22Rv1 (cell line): ENCODE data around the gene ZBTB9.

Source experiments
- H3K27ac ChIP-seq: fragments of 450-650 bp; 2 replicates; pipeline ENCODE4 v1.5.1; 2017
- ZFX ChIP-seq: fragments of 450-650 bp; IDR thresholded peaks from 2 replicates; pipeline ENCODE4 v1.6.1; 2017; ENCODE audit warnings: antibody characterized with exemption, borderline replicate concordance
- TF ChIP-seq, protein P1 (sequence below): fragments of 450-650 bp; IDR thresholded peaks from 2 replicates; pipeline ENCODE4 v1.5.1; 2017; ENCODE audit warnings: mild to moderate bottlenecking

Gene ZBTB9

DNA sequence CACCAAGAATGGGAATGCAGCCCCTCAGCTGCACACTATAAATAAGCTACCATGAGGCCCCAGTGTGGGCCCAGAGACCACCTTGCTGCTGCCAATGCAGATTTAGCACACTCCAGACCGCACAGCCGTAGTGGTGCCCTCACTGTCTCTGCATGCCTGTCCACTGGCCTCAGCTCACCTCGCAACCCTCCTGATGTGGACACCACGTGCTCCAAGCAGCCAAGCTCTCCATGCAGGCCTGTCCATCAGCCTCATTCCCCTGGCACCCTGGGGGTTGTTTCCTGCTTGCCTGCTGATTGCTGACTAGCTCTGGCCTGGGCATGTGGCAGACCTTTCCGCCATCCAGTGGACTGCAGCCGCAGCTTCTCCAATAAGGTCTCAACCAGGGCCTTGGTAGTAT is 36.2 kb downstream of the ZBTB9 start:
- no peak overlapping the region for H3K27ac ChIP-seq
- TF ChIP-seq, protein P1, sequence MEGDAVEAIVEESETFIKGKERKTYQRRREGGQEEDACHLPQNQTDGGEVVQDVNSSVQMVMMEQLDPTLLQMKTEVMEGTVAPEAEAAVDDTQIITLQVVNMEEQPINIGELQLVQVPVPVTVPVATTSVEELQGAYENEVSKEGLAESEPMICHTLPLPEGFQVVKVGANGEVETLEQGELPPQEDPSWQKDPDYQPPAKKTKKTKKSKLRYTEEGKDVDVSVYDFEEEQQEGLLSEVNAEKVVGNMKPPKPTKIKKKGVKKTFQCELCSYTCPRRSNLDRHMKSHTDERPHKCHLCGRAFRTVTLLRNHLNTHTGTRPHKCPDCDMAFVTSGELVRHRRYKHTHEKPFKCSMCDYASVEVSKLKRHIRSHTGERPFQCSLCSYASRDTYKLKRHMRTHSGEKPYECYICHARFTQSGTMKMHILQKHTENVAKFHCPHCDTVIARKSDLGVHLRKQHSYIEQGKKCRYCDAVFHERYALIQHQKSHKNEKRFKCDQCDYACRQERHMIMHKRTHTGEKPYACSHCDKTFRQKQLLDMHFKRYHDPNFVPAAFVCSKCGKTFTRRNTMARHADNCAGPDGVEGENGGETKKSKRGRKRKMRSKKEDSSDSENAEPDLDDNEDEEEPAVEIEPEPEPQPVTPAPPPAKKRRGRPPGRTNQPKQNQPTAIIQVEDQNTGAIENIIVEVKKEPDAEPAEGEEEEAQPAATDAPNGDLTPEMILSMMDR: no peak
- no peak for TF ChIP-seq ZFX

DNA sequence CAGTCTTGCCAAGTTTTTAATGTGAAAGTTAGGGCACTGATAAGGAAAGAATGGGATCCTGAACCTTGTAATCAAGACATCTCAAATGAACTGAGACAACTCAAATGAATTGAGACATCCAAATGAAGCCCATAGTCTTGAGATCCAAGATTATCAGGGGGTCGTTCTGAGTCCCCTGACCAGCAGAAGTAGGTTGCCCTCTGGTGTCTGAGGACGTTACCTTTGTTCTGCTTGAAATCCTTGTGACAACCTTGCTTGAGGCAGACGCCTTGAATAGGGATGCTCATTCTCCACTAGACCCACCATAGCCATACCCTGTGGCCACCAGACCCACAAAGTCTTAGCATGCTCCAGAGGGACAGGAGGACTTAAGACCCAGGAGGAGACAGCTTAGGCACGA is 37.7 kb downstream of the ZBTB9 start:
- no peak for TF ChIP-seq ZFX
- TF ChIP-seq, protein P1: no peak
- H3K27ac ChIP-seq: no peak overlapping the region

DNA sequence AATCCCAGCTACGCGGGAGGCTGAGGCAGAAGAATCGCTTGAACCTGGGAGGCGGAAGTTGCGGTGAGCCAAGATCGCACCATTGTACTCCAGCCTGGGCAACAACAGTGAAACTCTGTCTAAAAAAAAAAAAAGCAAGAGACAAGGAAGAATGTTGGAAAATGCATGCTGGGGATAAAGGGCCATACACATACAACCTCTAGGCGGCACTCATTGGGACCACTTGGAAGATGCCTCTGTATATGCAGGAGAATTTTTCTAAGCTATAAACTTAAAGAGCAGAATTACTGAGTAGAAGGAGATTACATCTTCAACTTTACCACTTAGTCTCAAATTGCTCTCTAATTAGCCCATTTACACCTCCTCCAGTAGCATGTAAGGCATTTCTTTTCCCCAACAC is 42.8 kb downstream of the ZBTB9 start:
- H3K27ac ChIP-seq: no peak overlapping the region
- no peak for TF ChIP-seq ZFX
- TF ChIP-seq, protein P1: no peak

DNA sequence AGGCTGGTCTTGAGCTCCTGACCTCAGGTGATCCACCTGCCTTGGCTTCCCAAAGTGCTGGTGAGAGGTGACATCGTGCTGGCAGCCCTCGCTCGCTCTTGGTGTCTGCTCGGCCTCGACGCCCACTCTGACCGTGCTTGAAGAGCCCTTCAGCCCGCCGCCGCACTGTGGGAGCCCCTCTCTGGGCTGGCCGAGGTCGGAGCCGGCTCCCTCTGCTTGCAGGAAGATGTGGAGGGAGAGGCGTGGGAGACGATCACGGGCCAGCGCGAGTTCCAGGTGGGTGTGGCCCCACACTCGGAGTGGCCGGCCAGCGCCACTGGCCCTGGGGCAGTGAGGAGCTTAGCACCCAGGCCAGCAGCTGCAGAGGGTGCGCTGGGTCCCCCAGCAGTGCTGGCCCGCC is 48.1 kb downstream of the ZBTB9 start:
- TF ChIP-seq, protein P1: no peak
- no peak for TF ChIP-seq ZFX
- H3K27ac ChIP-seq: no peak overlapping the region

DNA sequence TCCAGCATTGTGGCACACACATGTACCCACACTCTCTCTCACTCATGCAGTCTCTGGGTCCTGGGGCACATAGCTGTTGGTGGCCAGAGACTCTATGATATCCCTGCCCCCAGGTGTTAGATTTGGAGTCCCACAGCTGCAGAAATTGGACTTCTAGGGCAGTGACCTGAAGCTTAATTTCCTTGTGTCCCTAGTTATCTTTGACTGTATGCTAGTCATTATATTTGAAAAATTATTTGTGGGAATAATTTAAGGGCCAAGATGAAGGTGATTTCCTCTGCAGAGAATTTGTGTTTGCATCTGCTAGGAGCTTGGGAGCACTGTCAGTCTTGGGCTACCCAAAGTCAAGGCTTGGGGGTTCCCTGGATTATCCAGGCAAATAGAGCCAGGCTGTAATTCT is 50.1 kb downstream of the ZBTB9 start:
- no peak overlapping the region for H3K27ac ChIP-seq
- TF ChIP-seq, protein P1: no peak
- TF ChIP-seq ZFX: no peak

DNA sequence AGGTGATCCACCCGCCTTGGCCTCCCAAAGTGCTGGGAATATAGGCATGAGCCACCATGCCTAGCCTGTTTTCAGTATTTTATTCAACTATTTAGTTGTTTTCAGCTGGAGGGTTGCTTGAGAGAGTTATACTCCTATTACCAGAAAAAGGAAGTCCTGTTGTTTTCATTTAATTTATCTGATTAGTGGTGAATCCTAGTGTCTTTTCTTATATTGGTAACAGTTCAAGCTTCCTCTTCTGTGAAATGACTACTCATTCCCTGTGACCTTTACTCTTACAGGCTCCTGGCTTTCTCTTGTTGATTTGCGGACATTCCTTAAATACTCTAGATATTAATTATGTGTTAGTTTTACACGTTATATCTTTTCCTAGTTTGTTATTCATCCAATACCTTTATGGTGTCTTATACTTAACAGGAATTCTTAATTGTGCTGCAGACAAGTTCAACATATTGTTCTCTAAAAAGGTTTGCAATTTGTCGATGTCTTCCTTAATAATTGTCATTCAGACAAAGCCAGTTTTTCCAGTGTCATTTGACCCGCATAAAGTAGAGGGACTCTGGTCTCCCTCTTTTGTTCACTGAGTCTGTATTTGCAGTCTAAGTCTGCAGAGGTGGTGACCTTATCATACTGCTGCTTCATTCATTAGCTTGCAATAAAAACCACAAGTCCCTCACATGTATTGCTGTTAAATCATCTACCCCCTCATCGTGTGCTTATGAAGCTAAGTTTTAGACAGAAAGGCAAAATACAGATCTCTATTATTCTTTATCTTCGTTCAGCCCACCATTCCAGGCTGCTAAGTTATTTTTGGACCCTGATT is 51.4 kb downstream of the ZBTB9 start:
- no peak for TF ChIP-seq ZFX
- TF ChIP-seq, protein P1: no peak
- H3K27ac ChIP-seq: no peak overlapping the region
